Testis (tissue), 3 donors: Measurements from ENCODE around the gene OR8B4. TPM values are rescaled to one million over a fixed set of nuclear protein-coding genes. Genes with fewer than 3 reads are reported as not detected.
A peak's percentile ranks its signal among the peaks of the same experiment; 100 is the strongest.
"Not testable (repeated sequence)": the region's sequence is repeated elsewhere in the genome, so short reads cannot be mapped to it uniquely, and the experiment has no call there.

Experiments used
- DNase-seq: peaks from one replicate; pipeline ENCODE4 v3.0.0-alpha.2; 2019
- H3K27ac ChIP-seq, 2 donors: fragments of 200-600 bp; sonication (generic); one replicate each; pipeline ENCODE4 v1.5.1; 2019
- H3K27me3 ChIP-seq: fragments of 200-600 bp; sonication (generic); one replicate; pipeline ENCODE4 v1.5.1; 2019
- H3K36me3 ChIP-seq: fragments of 200-600 bp; sonication (generic); one replicate; pipeline ENCODE4 v1.5.1; 2017; ENCODE audit warnings: low read depth; ENCODE audit errors: missing control alignments
- H3K4me1 ChIP-seq: fragments of 200-600 bp; sonication (generic); one replicate; pipeline ENCODE4 v1.5.1; 2019
- H3K4me3 ChIP-seq, 2 donors: fragments of 200-600 bp; sonication (generic); one replicate each; pipeline ENCODE4 v1.5.1; 2017 to 2019
- H3K9me3 ChIP-seq: fragments of 200-600 bp; sonication (generic); one replicate; pipeline ENCODE4 v1.5.1; 2017
- CTCF ChIP-seq, 3 experiments: fragments of 450-650 bp in 2 of 3; fragments of 200-600 bp in 1 of 3; sonication (generic) in 1 of 3; IDR thresholded peaks; one replicate each; pipeline ENCODE4 v1.5.1; 2016 to 2019; ENCODE audit warnings: antibody characterized with exemption in 3 of 3, mild to moderate bottlenecking in 2 of 3, moderate library complexity in 1 of 3
- POLR2A ChIP-seq: fragments of 450-650 bp; IDR thresholded peaks from one replicate; pipeline ENCODE4 v1.6.1; 2017; ENCODE audit warnings: antibody characterized with exemption, mild to moderate bottlenecking, moderate library complexity
- WGBS, 2 donors: methylation state at CpG; one replicate each; pipeline ENCODE4 v1.1.5; 2018; 5-methylcytosine and 5-hydroxymethylcytosine counted together
- intact Hi-C: fragments of 100-400 bp; cut with DNase I; formaldehyde crosslinking; loops from one replicate; pipeline ENCODE4 v1.15.1; 2023; ENCODE audit warnings: low total_unique reads
- polyA plus RNA-seq: library from polyadenylated mRNA; stranded (reverse); fragments of 350-450 nt; fragmentation: Illumina TruSeq; extraction: RNeasy Lipid Tissue Mini Kit (QIAGEN cat#74804); gene quantifications from one replicate; pipeline ENCODE4 v1.2.3, GENCODE V29; 2014; ENCODE audit warnings: low read depth, low replicate concordance; ENCODE audit not compliant: insufficient read depth
- total RNA-seq, 2 donors: library from RNA; depleted of rRNA; stranded (reverse); fragments of >200 nt; gene quantifications; one replicate each; pipeline ENCODE4 v1.2.3, GENCODE V29; 2016

Gene OR8B4
- total and polyA plus RNA-seq, 3 donors from 2014 or later: not detected

- H3K4me1 ChIP-seq: peaks cover 3% of the 10 kb centered on the region
- TF ChIP-seq CTCF (IDR thresholded peaks at IDR 0.05) (peak; percentile 41 to 60 (median 50)), POLR2A (no peak)
- H3K36me3 ChIP-seq: no peaks in the 10 kb centered on the region
- DNase-seq: peak; percentile 81
- no peaks in the 10 kb centered on the region for H3K9me3 ChIP-seq
- no peak overlapping the region for H3K4me3 ChIP-seq
- WGBS, 2 donors: 46 to 49% methylated on average over 8 of the region's 8 CpGs
- intact Hi-C loops: no loop called here
- no peak overlapping the region for H3K27ac ChIP-seq
- no peaks in the 10 kb centered on the region for H3K27me3 ChIP-seq
Observed at GRCh38 chr11:124402326-124402922, 22.2 kb downstream of the OR8B4 start.

- intact Hi-C loops: no loop called here
- no peak for TF ChIP-seq CTCF (IDR thresholded peaks at IDR 0.05)
- no peak for TF ChIP-seq POLR2A
- no peaks in the 10 kb centered on the region for H3K4me1 ChIP-seq
- no peak within 1 kb of the TSS for H3K27ac ChIP-seq
- no peak for DNase-seq
- H3K4me3 ChIP-seq: no peak within 1 kb of the TSS
- no peaks in the 10 kb centered on the region for H3K9me3 ChIP-seq
- H3K36me3 ChIP-seq: no peaks in the 10 kb centered on the region
- no peaks in the 10 kb centered on the region for H3K27me3 ChIP-seq
Observed at GRCh38 chr11:124398924-124399323, 25.7 kb downstream of the OR8B4 start, which contains the start of gene OR8B3. OR8B3 (minus strand) TSS chr11:124399024; CDS start chr11:124397351, 1,673 bp downstream.

DNA sequence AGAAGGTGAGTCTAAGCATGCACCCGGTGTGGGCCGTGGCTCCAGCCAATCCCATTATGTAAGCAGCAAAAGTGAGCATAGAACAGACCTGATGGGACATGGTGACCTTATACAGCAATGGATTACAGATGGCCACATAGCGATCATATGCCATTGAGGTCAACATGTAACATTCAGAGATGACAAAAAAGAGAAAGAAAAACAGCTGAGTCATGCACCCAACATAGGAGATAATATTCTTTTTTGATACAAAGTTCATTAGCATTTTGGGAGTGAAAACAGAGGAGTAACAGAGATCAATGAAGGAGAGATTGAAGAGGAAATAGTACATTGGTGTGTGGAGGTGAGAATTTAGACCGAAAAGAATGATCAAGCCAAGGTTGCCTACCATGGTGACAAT lies 27.8 kb downstream of the OR8B4 start:
- H3K4me1 ChIP-seq, H3K27me3 ChIP-seq, H3K36me3 ChIP-seq, DNase-seq, H3K9me3 ChIP-seq, H3K4me3 ChIP-seq, H3K27ac ChIP-seq, intact Hi-C loops: not testable (repeated sequence)
- 72 to 82% methylated on average over 2 to 4 of the region's 4 CpGs for WGBS, 2 donors

DNA sequence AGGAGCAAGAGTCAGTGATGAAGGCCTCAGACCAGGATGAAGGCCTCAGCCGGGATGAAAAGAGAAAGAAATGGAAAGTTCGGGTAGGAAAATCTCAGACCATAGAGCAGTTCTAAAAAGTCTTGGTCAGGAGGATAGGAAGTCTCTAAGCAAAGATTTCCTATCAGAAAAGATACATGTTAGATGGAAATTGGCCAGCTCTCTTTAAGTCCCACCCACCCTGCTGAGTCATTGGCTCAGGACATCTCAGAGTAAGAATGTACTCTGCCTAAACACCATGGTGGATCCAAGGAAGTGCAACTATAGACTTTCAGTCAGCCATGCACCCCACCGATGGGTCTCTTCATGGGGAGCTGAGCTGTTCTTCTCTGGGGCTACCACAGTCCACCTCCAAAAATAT lies 30.3 kb downstream of the OR8B4 start:
- no peak overlapping the region for H3K4me3 ChIP-seq
- TF ChIP-seq POLR2A (no peak), CTCF (IDR thresholded peaks at IDR 0.05) (no peak)
- DNase-seq: no peak
- 83 to 91% methylated on average over 3 of the region's 3 CpGs for whole genome bisulfite sequencing, 2 donors
- H3K9me3 ChIP-seq: no peaks in the 10 kb centered on the region
- no peaks in the 10 kb centered on the region for H3K27me3 ChIP-seq
- intact Hi-C loops: no loop called here
- H3K27ac ChIP-seq: no peak overlapping the region
- H3K4me1 ChIP-seq: no peaks in the 10 kb centered on the region
- no peaks in the 10 kb centered on the region for H3K36me3 ChIP-seq

DNA sequence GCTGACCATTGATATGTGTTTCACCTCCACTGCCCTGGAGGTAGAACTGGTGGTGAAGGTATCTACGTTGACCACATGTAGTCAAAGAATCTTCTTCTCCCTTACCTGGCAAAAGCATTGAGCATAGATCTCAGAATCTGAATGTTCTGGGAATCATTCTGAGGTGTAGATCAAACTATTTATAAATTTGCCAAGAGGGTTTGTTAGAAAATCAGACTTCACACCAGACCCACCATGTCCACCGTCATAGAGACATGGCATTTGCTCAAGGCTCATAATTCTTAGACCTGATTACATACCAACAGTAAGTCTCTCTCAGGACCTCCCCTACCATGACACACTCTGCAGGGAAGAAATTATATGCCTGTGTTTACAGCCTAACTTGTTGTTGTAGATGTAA lies 40.3 kb downstream of the OR8B4 start, which contains the start of gene OR8B2:
Gene OR8B2 (minus strand): TSS at position 101 of the 400 bp plus-strand sequence. CDS start 1,156 bp downstream, outside the sequence.
- DNase-seq: no peak
- 92 to 93% methylated on average over 2 of the region's 2 CpGs for WGBS, 2 donors
- Histone ChIP-seq H3K27ac (no peak within 1 kb of the TSS), H3K4me3 (no peak within 1 kb of the TSS), H3K9me3 (no peaks in the 10 kb centered on the region), H3K36me3 (no peaks in the 10 kb centered on the region), H3K4me1 (no peaks in the 10 kb centered on the region), H3K27me3 (no peaks in the 10 kb centered on the region)
- intact Hi-C loops: no loop called here
- TF ChIP-seq POLR2A (no peak), CTCF (IDR thresholded peaks at IDR 0.05) (no peak)

DNA sequence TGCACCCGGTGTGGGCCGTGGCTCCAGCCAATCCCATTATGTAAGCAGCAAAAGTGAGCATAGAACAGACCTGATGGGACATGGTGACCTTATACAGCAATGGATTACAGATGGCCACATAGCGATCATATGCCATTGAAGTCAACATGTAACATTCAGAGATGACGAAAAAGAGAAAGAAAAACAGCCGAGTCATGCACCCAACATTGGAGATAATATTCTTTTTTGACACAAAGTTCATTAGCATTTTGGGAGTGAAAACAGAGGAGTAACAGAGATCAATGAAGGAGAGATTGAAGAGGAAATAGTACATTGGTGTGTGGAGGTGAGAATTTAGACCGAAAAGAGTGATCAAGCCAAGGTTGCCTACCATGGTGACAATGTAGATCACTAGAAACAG lies 41.8 kb downstream of the OR8B4 start:
- H3K9me3 ChIP-seq, intact Hi-C loops, H3K27ac ChIP-seq, H3K27me3 ChIP-seq, H3K4me1 ChIP-seq, DNase-seq, H3K4me3 ChIP-seq, H3K36me3 ChIP-seq: not testable (repeated sequence)
- WGBS, 2 donors: 64 to 86% methylated on average over 4 of the region's 6 CpGs
